ENCODE results near the gene RASGRP1. TPM values are rescaled to one million over a fixed set of nuclear protein-coding genes. Genes with fewer than 3 reads are reported as not detected.

RASGRP1 gene
- total and polyA plus RNA-seq, 10 of the 15 experiments (the other 5 are each of a cell fraction or from before 2014, with no cell fraction given): 5.6 to 234 (median 20.9) TPM

DNA sequence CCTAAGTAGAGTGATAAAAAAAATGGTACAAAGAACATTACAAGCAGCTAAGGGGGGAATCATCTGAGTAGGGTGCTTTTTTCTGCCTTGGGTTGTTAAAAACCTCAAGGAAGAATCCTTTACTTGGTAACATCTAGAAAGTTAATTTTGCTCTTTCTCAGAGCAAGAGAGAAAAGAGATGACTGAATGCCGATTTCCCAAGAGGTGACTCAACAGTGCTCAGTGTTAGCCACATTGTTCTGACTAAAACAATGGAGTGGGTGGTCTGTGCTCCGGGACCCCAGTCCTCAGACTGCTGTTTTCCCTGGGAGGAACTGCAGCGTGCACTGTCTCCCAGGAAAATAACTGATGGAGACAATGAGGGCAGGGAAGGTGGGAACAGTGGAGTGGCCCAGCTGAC lies 41.1 kb upstream of the RASGRP1 start (continued):
- TF ChIP-seq RCOR1 (conservative IDR thresholded peaks at IDR 0.05; ENCODE audit: low read depth, low read length) (no peak), ATF7 (IDR thresholded peaks at IDR 0.05; ENCODE audit: low read depth) (no peak)
- TF ChIP-seq, protein P1, sequence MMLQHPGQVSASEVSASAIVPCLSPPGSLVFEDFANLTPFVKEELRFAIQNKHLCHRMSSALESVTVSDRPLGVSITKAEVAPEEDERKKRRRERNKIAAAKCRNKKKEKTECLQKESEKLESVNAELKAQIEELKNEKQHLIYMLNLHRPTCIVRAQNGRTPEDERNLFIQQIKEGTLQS (IDR thresholded peaks at IDR 0.05; ENCODE audit: borderline replicate concordance, extremely low read depth, low read depth, low read length): no peak
- TF ChIP-seq, protein P2, sequence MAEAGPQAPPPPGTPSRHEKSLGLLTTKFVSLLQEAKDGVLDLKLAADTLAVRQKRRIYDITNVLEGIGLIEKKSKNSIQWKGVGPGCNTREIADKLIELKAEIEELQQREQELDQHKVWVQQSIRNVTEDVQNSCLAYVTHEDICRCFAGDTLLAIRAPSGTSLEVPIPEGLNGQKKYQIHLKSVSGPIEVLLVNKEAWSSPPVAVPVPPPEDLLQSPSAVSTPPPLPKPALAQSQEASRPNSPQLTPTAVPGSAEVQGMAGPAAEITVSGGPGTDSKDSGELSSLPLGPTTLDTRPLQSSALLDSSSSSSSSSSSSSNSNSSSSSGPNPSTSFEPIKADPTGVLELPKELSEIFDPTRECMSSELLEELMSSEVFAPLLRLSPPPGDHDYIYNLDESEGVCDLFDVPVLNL (IDR thresholded peaks at IDR 0.05; ENCODE audit: low read depth, low read length): no peak
- TF ChIP-seq, protein P3, sequence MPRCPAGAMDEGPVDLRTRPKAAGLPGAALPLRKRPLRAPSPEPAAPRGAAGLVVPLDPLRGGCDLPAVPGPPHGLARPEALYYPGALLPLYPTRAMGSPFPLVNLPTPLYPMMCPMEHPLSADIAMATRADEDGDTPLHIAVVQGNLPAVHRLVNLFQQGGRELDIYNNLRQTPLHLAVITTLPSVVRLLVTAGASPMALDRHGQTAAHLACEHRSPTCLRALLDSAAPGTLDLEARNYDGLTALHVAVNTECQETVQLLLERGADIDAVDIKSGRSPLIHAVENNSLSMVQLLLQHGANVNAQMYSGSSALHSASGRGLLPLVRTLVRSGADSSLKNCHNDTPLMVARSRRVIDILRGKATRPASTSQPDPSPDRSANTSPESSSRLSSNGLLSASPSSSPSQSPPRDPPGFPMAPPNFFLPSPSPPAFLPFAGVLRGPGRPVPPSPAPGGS (IDR thresholded peaks at IDR 0.05; ENCODE audit: borderline replicate concordance, insufficient read depth, low read depth, low read length, poor library complexity, severe bottlenecking): no peak

DNA sequence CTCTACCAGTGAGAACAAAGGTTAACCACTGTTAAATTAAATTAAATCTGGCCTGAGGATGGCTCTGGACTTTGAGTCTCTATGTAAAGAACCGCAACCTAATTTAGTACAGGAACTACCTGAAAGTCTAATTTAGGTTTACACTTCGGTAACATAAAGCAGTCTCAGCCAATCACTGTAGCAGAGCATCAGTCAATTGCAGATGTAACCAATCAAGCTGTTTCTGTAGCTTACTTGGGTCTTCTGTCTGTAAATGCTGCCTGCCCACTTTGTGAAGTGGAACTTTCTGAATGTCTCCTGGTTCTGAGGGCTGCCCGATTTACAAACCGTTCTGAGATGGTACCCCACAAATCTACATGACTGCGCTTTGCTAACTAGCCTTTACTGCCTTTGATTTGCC lies 39.1 kb upstream of the RASGRP1 start:
- Histone ChIP-seq H3K4me1 (ENCODE audit: control insufficient read depth, insufficient read depth, low read length) (no peaks in the 10 kb centered on the region; the same call in 1 of the 2 replicates), H3K9ac (ENCODE audit: control insufficient read depth, insufficient read depth, low read length) (no peak overlapping the region), H3K79me2 (ENCODE audit: control insufficient read depth, insufficient read depth, low read length) (no peaks in the 10 kb centered on the region), H3K4me3 (no peak overlapping the region), H3K27me3 (replicated peaks in 1 of 2; ENCODE audit: control insufficient read depth in 2 of 2, insufficient read depth in 2 of 2, low read length in 1 of 2) (peaks cover 0 to 3% of the 10 kb centered on the region in 2 experiments; a peak in 1 of 4 replicates), H3K36me3 (ENCODE audit: control insufficient read depth in 2 of 2, insufficient read depth in 2 of 2, low read length in 1 of 2) (no peaks in the 10 kb centered on the region), H3K9me3 (replicated peaks; ENCODE audit: control insufficient read depth, insufficient read depth, low read length) (no peaks in the 10 kb centered on the region), H3K27ac (ENCODE audit: control insufficient read depth, insufficient read depth) (no peak overlapping the region), H2AFZ (ENCODE audit: control insufficient read depth, low read depth, low read length) (peak overlapping the region; percentile 24; the same call in 1 of the 2 replicates), H4K20me1 (ENCODE audit: control insufficient read depth, insufficient read depth) (no peaks in the 10 kb centered on the region), H3K4me2 (ENCODE audit: control insufficient read depth, insufficient read depth) (no peak overlapping the region)
- WGBS (ENCODE audit: insufficient coverage, insufficient replicate concordance, low lambda C conversion rate, missing lambda C conversion rate): 2% methylated on average over 5 of the region's 5 CpGs
- FAIRE-seq (no peak), ATAC-seq (peak; percentile 83), DNase-seq (ENCODE audit: low read depth, low spot score) (no peak)
- RAD21 ChIA-PET (ENCODE audit: unreplicated experiment): interaction anchor here (0.7 to 2.6 kb wide), 16 partner anchors 10 to 164 kb away, joined by 3 to 17 read pairs (median 5); partner anchors contain the start of gene RASGRP1
- intact Hi-C loops (cut with micrococcal nuclease; ENCODE audit: unreplicated experiment): no loop called here
- no TSS peak for BruUV-seq (replicated peaks)
- SMC1A ChIA-PET (ENCODE audit: uncharacterized antibody, unreplicated experiment): interaction anchor here (0.6 to 42.6 kb wide), 22 partner anchors 8 to 115 kb away, joined by 3 to 1803 read pairs (median 6); no protein-coding TSS in a partner anchor
- POLR2A ChIA-PET: interaction anchor here (0.6 to 2.5 kb wide), 10 partner anchors 9 to 79 kb away, joined by 3 to 8 read pairs (median 4); partner anchors contain the start of gene RASGRP1
- CTCF ChIA-PET: interaction anchor here (0.6 to 2.4 kb wide), 12 partner anchors 8 to 163 kb away, joined by 3 to 11 read pairs (median 4); no protein-coding TSS in a partner anchor
- in situ Hi-C loops (cut with MboI): no loop called here
- no peak for TF ChIP-seq TARDBP (IDR thresholded peaks at IDR 0.05; ENCODE audit: borderline replicate concordance)
- peak; percentile 37; the same call in 1 of the 2 replicates for TF ChIP-seq RUNX3 (IDR thresholded peaks at IDR 0.05; ENCODE audit: low read length)
- TF ChIP-seq HCFC1 (IDR thresholded peaks at IDR 0.05; ENCODE audit: low read length): no peak
- TF ChIP-seq, protein P4, sequence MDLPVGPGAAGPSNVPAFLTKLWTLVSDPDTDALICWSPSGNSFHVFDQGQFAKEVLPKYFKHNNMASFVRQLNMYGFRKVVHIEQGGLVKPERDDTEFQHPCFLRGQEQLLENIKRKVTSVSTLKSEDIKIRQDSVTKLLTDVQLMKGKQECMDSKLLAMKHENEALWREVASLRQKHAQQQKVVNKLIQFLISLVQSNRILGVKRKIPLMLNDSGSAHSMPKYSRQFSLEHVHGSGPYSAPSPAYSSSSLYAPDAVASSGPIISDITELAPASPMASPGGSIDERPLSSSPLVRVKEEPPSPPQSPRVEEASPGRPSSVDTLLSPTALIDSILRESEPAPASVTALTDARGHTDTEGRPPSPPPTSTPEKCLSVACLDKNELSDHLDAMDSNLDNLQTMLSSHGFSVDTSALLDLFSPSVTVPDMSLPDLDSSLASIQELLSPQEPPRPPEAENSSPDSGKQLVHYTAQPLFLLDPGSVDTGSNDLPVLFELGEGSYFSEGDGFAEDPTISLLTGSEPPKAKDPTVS (IDR thresholded peaks at IDR 0.05; ENCODE audit: low read depth, low read length): no peak
- TF ChIP-seq ZNF217 (IDR thresholded peaks at IDR 0.05): no peak
- TF ChIP-seq, protein P5, sequence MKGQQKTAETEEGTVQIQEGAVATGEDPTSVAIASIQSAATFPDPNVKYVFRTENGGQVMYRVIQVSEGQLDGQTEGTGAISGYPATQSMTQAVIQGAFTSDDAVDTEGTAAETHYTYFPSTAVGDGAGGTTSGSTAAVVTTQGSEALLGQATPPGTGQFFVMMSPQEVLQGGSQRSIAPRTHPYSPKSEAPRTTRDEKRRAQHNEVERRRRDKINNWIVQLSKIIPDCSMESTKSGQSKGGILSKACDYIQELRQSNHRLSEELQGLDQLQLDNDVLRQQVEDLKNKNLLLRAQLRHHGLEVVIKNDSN (IDR thresholded peaks at IDR 0.05; ENCODE audit: borderline replicate concordance, extremely low read length, insufficient read depth, low read depth, low read length): no peak
- no peak for TF ChIP-seq SMC3 (IDR thresholded peaks at IDR 0.05; ENCODE audit: borderline replicate concordance, low read length)
- TF ChIP-seq ZNF274 (IDR thresholded peaks at IDR 0.05; ENCODE audit: insufficient read depth, insufficient read length): no peak
- no peak for TF ChIP-seq SIX5 (IDR thresholded peaks at IDR 0.05; ENCODE audit: low read depth, low read length, severe bottlenecking)
- peak; percentile 57; the same call in 1 of the 2 replicates for TF ChIP-seq NFYB (IDR thresholded peaks at IDR 0.05; ENCODE audit: insufficient read depth, low read depth, low read length)
- TF ChIP-seq MYB (IDR thresholded peaks at IDR 0.05; ENCODE audit: borderline replicate concordance, low read depth, low read length): no peak
- TF ChIP-seq ZNF207 (IDR thresholded peaks at IDR 0.05; ENCODE audit: borderline replicate concordance): no peak

Data from GM12878 (cell line).